Posterior cingulate gyrus (tissue), 11 donors: ENCODE measurements around the gene SERPINA1.
A peak's percentile ranks its signal among the peaks of the same experiment; 100 is the strongest.
"Not testable (repeated sequence)": the region's sequence is repeated elsewhere in the genome, so short reads cannot be mapped to it uniquely, and the experiment has no call there.

Experiments
- DNase-seq, 10 donors: peaks; one replicate each; pipeline versions ENCODE4 v3.0.0 to v3.0.0-alpha.2; 2020 to 2021; ENCODE audit warnings: mixed read lengths in 3 of 10
- intact Hi-C: fragments of 100-400 bp; cut with DNase I; formaldehyde crosslinking; loops from one replicate; pipeline ENCODE4 v1.15.1; 2023

The SERPINA1 gene

GRCh38 chr14:94388384-94389103, at the start of gene SERPINA1:
TSS of gene SERPINA1 (minus strand) at chr14:94388602. CDS start at chr14:94383237, 5,365 bp downstream.
- DNase-seq, result peak in 1 of 10 donors; percentile 33
- intact Hi-C loops, result no loop called here

DNA sequence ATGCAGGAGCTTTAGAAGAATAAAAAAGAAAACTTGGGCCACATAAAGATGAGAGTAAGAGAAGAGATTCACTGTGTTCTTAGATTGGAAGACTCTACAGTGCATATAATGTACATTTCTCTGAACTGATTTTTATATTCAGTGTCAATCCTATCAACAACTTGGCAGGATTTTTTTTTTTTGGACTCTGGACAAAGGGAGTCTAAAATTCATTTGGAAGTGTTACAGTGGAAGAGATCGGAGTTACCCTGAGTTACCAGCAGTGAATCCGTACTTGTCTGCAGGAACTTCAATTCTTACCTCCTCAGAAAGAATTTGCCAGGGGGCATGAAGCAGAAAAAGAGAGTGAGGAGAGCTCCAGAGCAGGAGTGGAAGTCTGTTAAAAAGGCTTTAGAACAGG, 40.2 kb upstream of the SERPINA1 start:
- no peak for DNase-seq
- intact Hi-C loops, result no loop called here

GRCh38 chr14:94427016-94427613, 38.7 kb upstream of the SERPINA1 start:
- no peak for DNase-seq
- intact Hi-C loops, result no loop called here

DNA sequence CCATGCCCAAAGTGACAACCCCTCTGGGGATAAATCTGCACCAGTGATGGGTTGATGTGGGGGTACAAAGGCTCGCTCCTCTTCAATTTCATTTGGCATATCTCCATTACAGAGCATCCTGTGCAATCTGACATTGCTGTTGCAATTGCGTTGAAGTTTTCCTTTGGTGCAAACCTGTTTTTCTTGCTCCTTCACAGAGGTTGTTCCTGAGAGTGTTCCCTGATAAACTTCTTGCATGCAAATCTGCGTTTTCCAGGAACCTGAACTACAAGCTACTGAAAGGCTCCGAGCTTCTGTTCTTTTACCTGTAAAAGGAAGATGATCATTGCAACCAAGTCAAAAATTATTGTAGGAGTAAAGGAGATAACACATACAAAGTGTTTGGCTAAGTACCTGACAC, 38.1 kb upstream of the SERPINA1 start:
- no peak for DNase-seq
- intact Hi-C loops, result no loop called here

GRCh38 chr14:94424371-94424770, 36.0 kb upstream of the SERPINA1 start:
- DNase-seq, result no peak
- intact Hi-C loops, result loop anchor here (5.0 kb wide), 2 partner anchors 63 to 123 kb away; no protein-coding TSS in a partner anchor

DNA sequence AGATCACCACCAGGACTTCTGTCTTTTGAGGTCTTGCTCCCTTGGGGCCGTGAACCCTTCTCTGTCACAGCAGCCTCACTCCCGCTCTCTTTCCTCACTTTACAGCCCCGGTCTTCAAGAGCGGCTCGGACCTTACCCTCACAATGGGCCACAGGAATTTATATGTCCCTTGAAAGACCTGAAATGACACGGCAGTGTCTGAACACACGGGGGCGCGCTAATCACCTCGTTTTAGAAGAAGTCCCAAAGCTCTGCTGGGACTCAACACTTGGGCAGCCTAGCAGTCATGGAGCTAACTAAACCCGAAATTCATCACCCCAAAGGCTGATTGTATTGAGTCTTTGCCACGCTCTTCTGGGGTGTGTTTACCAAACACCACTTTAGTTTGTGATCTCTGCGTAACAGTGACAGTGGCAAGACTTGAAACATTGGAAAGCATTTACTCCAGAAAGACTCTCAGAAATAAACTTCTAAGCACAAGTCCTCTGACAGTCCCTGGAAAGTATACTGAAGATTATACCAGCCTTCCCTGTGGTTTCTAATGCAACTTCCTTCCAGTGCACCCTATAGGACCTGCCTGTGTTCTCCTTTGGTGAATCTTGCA, 35.2 kb upstream of the SERPINA1 start:
- DNase-seq, result peak; percentile 18 to 95 (median 74)
- intact Hi-C loops, result loop anchor here (5.0 kb wide), 2 partner anchors 64 to 124 kb away; no protein-coding TSS in a partner anchor

- no peak for DNase-seq
- intact Hi-C loops, result loop anchor here (5.0 kb wide), 2 partner anchors 66 to 126 kb away; no protein-coding TSS in a partner anchor
Measured at GRCh38 chr14:94421316-94421715, 32.9 kb upstream of the SERPINA1 start.

- DNase-seq, intact Hi-C loops: not testable (repeated sequence)
Measured at GRCh38 chr14:94417497-94418205, 29.2 kb upstream of the SERPINA1 start.

GRCh38 chr14:94412671-94413638, 24.6 kb upstream of the SERPINA1 start:
- DNase-seq, result no peak
- intact Hi-C loops, result no loop called here

- no peak for DNase-seq
- intact Hi-C loops, result no loop called here
Measured at GRCh38 chr14:94411638-94412037, 23.2 kb upstream of the SERPINA1 start.

DNA sequence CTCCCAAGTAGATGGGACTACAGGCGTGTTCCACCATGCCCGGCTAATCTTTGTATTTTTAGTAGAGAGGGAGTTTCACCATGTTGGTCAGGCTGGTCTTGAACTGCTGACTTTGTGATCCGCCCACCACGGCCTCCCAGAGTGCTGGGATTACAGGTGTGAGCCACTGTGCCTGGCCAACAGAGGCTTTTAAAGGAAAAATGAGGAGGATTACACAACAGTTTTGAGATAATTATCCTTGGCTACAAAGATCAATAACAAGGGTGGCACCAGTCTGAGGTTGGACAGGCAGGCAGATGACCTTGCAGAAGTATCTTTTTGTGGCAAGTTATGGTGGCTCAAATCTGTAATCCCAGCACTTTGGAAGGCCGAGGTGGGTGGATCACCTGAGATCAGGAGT, 21.0 kb upstream of the SERPINA1 start:
- DNase-seq, intact Hi-C loops: not testable (repeated sequence)

- intact Hi-C loops, result no loop called here
Measured at GRCh38 chr14:94408546-94409095, 20.2 kb upstream of the SERPINA1 start.

DNA sequence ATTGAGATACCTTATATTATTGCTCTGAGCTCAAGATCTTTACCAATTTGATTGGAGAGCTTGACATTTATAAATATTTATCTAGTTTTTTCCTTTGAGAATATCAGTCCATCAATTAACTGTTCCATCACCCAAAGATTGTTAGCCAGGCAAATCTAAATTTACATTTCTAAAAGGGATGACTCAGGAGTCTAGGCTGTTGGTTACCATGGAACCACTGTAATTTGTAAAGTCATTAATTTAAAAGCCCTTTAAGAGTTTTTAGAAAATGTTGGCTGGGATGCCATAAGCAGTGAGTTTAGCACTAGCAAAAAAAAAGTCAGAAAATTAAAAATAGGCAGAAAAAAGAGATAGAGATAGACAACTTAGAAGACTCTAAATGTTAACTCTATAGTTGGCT, 19.5 kb upstream of the SERPINA1 start:
- intact Hi-C loops, result no loop called here
- no peak for DNase-seq

More at GRCh38 chr14:94408546-94409095, 20.2 kb upstream of the SERPINA1 start:
- DNase-seq, result no peak

DNA sequence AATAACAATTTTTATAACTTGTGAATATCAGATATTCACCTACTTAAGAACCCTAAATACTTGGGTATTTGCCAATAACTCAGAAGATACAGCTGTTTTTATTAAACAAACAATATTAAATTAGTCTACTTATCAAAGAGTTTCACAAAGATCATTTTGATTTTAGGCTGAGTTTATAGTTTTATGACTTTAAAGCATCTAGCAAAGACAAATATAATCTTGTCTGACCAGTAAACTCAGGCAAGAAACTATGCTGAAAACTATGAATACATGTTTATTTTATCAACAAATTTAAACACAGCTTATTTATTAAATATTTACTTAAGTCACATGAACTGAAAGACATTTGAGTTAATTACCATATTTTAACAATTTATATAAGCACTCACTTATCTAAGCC, 18.5 kb upstream of the SERPINA1 start:
- DNase-seq, result no peak
- intact Hi-C loops, result no loop called here

GRCh38 chr14:94405486-94405885, 17.1 kb upstream of the SERPINA1 start:
- intact Hi-C loops, result no loop called here
- no peak for DNase-seq

DNA sequence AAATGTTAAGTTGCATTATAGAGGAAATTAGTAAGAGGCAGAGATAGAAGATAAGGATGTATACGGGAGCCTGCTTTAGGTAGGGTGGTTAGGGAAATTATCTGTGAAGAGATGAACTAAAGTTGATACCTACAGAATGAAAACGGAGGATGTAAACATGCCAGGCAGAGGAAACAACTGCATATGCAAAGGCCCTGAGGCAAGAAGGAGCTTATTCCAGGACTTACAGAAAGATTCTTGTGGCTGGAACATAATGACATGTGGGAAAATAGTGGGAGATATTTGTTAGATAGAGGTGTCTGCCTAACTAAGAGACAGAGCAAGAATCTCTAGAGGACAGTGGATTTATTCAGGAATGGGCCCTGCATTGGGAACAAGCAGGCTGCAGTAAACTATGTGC, 16.2 kb upstream of the SERPINA1 start:
- intact Hi-C loops, result no loop called here
- DNase-seq, result no peak

DNA sequence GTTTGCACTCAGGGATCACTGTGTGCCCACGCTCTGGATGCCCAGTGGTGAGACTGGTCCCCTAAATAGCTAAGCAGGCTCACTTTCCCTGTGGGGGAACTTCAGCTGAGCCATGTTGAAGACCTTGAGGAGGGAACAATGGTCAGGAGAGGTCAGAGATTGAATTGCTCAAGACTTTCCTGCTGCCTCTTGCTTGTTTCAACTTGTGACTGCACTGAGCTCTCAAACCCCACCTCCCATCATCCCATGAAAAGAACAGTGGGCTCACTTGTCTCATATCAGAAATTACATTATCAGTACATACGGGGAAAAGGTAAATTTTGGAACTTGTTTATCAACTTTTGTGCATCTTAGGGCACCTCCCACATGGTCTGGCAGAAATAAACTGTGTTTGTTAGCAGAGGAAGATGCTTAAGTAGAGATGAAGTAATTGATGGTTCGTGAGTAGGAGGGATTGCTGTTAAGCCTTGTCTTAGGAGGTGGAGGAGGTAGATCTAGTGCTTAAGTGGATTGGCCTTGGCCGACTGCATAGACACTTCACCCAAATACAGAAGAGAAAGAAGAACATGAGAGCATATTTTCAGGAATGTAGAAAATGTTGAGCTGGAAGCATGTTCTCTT, 15.0 kb upstream of the SERPINA1 start:
- DNase-seq, result no peak
- intact Hi-C loops, result no loop called here

DNA sequence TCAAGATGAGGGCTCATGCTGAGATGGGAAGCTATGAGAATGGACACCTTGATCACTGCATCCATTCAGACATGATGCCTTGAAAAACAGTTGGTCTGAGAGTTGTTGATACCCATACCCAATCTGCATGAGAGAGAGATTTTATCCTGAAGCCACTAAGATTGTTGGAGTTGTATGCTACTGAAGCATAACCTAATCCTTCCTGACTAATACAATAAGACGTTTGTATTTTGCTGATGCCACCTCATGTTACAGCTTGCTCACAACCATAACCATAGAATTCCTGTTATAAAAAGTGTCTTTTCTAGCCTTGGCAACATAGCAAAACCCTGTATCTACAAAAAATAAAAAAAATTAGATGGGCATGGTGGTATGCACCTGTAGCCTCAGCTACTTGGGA, 12.7 kb upstream of the SERPINA1 start:
- intact Hi-C loops, result no loop called here
- DNase-seq, result no peak

DNA sequence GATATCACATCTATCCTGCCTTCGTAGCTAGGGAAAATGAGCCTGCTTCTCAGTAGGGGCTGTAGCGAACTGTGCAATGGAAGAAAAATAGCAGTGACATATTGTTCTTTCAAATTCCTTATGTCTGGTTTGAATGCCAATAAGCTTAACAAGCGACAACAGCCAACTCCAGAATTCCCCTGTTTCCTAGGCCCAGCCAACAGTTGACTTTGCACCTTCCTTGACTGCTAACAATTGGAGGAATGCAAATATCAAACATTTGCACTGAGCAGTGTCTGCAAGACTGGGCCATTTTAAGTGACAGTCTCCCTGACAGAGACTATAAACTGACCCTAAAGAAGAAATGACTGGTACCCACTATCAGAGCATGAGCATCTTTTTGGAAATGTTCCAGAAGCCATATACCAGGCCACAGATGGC, 12.0 kb upstream of the SERPINA1 start:
- no peak for DNase-seq
- intact Hi-C loops, result no loop called here
